Stimulated activated CD8-positive, alpha-beta memory T cell treated with anti-CD3 and anti-CD28 coated beads, Interleukin-15, amount 100 ng/mL, for 48 hours (primary cell): ENCODE results near the gene MED14.

Experiments used
- DNase-seq, 2 donors: peaks; one replicate each; pipeline ENCODE4 v3.0.0-alpha.2; 2020; ENCODE audit warnings: low read depth in 2 of 2

MED14 gene

DNA sequence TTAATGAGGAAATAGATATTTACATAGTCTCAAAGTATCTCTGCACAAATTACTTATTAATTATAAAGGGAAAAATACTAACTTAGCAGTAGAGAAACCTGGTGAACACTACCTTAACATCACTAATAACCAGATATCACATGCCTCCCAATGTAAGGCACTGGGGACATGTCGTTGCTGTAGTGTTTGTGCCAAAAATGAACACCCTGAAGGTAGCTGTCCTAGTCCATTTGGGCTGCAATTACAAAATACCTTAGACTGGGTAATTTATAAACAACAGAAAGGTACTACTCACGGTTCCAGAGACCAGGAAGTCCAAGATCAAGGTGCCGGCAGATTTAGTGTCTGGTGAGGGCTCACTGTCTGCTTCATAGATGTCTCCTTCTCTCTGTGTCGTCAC, 122.8 kb downstream of the MED14 start:
- DNase-seq = no peak

- DNase-seq = no peak
Measured at GRCh38 chrX:40607381-40607780, 128.0 kb downstream of the MED14 start.

DNA sequence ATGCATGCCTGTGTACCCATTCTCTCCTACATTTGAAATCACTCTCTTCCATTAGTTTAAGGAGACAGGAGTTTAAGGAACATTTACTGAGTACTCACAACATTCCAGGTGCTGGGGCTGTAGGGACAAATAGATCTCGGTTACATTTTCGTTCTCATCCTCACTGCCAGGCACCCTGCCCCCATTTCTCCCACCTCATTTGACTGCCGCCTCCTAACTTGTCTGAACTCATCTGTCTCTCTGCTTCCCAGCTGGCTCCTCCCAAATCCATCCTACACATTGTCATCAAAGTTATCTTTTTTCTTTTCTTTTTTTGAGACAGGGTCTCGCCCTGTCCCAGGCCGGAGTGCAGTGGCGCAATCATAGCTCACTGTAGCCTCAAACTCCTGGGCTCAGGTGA, 131.9 kb downstream of the MED14 start:
- no peak for DNase-seq
